SKM-1 (cell line): Measurements from ENCODE around the gene NCKAP5L.

Experiments
- DNase-seq: peaks from one replicate; lab custom pipeline; 2025; ENCODE audit not compliant: unreplicated experiment; lab: John Stamatoyannopoulos, UW

Gene NCKAP5L

DNA sequence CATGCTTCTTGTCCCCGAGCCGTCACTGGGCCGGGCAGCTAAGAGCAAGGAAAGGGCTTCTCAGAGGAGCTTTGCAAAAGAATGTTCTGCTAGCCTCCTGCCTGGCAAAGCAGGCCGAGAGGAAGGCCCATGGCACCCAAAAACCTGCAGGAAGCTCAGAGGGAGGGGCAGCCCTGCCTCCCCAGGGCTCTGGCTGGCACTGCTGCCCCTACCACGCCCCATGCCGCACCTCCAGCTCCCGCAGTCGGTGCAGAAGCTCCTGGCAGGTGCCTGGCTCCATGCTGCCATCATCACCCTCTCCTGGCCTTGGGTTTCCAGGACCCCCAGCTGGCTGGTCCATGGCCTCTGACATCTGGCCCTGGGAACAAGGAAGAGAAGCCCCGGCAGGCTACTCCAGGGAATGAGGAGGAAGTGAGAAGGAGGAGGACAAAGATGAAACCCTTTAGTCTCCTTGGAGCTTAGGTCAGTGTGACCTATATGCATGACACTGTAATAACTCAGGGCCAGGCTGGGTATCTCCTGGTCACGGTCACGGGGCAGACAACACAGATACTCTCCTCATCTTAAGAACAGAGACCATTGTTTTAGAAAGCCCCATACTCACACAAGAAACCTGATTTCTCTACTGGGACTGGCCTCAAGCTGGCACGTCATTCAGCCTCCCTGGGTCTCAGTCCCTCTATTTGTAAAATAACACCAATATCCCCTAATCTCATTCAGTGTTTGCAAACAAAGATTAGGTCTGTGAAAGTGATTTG is 24.3 kb downstream of the NCKAP5L start:
- DNase-seq = no peak

DNA sequence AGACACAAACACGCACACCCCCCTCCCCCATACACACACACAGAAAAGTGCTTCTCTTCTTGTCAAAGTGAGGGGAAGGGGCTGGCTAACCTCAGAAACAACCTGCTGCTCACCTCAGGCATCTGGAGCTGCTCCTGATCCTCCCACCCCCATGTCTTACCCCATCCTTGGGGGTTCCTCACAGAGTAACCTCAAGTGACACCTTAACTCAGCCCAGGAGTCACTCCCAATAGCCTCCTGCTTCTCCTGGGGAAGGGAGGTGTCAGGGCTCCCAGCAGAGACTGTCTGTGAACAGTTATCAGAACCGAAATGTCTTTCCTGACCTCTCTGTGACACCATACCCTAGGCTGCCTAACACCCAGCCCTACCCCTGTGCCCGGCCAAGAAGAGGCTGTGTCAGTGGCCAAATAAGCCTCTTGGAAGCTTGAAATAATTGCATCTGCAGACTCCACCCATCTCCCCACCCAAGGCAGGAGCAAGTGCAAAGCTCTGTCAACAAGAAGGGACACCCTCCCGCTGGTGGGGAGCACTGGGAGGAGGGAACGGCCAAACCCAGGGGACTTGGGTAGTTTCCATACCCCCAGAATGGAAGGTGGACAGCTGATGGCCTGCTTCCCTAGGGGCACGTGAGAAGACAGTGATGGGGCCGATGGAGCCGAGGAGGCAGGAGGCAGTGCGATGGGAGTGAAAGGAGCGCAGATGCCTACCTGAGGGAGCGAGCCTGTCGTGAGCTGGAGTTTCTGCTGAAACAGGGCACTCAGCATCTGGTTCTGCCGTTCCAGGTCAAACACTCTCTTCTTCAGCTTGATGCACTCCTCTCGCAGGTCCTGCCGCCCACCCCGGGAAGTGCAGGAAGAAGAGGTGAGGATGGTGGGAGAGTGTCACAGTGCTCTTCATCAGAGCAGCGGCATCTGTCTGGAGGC is 26.8 kb downstream of the NCKAP5L start:
- DNase-seq = no peak

DNA sequence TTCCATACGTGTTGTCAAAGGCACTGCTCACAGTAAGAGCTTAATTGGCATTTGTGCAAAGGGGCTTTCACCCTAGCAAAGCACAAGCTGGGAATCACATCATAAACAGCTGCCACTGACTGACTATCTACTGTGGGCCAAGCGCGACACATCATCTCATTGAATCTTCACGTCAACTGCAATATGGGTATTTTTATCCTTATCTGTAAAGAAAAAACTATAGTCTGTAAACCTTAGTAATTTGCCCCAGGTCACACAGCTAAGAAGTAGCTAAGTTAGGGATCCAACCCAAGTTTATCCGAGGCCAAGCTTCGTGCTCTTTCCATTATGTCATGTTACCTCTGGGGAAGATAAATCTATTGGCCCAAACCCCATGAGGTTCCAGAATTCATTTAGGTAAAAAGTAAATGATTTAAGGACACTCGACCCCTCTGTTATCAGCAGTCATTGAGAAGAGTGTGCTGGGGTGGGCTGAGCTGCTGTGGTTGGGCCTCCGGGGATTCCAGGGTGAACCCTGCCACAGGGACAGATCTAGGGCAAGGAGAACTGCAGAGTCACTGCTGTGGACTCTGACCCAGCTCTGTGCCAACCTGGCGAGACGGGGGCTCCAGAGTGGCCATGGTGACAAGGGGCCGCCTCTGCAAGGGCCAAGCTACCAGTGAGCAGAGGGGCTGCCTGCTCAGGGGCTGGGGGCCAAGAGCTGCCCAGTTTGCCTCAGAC is 27.6 kb downstream of the NCKAP5L start:
- DNase-seq = no peak

DNA sequence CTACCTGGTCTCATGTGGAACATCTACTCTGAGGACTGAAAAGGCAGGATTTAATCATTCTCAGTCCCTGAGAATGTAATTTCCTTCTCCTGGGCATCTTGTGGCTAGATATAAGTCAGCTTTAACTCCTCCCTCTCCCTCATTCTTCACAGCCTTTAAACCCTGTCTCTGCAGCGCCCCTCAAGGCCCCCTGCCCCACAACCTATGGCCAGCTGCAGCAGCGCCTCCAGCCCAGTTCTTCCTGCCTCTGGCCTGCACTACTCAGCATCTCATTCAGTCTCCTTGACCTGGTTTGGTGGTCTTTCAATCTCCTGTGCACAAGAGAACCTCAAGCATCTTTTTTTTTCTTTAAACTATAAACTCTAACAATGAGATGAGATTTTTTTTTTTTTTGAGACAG is 29.3 kb downstream of the NCKAP5L start:
- no peak for DNase-seq

DNA sequence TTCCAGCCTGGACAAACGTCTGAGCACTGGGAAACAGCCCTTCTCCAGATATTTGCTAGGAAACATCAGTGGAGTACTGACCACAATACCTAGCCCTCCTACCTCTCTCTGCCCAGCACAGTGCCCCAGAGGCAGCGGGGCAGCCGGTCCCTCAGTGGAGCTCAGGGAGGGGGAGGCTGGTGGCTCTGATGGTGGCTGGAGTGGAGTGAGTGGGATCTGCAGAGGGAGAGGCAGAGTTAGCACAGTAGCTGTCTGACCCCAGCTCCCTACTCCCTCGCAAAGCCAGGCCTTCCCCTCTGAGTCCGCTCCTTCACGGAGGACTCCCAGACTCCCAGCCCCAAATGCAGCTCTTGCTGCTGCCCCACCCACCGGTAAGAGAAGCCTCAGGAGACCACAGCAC is 30.0 kb downstream of the NCKAP5L start:
- DNase-seq = no peak

DNA sequence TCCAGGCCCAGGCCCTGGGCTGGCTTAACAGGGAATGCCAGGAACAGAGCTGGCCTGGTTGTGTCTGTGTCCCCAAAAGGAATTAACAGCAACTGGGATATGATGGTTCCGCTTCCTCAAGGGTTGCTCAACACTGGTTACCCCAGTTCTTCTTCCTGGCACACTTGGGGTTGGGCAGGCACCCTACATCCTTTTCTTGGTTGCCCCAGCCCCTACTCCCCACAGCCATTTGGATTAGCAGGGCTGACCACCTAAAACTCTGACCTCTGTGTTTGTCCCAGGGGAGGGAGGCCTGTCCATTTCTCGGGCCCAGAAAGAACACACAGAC is 30.8 kb downstream of the NCKAP5L start:
- DNase-seq = no peak

DNA sequence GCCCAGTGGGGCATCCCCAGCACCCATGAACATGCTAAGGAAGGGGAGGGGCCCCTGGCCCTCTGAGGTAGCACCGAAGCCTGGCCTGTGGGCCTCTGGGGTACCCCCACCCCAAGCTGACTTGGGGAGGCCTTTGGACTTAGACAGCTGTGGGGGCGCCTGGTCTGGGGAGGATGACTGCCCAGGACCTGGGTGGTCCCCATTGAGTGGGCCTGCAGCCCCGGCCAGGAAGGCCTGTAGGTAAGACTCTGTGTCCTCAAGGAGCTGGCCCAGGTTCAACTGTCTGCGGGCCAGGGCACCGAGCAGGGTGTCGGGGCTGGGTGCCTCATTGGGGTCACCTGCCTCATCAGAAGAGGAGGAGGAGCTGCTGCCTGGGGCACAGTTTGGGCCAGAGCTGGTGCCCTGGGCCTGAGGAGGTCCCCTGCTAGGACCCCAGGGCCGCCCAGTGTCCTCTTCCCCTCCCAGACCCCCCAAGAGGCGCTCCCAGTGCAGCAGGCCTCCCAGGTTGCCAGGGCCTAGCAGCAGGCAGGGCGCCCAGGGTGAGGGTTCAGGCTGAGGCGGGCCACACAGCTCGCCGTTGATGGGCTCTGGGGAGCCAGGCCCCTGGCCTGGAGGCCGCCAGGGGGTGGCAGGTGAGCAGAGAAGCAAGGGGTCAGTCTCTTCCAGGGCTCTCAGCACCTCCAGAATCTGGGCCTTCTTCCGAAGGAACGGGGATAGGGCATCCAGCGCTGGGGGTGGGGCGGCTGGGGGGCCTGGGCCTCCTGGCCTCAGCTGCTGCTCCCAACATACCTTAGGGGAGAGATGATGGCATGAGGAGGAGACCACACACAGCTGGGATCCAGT is 31.4 kb downstream of the NCKAP5L start:
- no peak for DNase-seq

DNA sequence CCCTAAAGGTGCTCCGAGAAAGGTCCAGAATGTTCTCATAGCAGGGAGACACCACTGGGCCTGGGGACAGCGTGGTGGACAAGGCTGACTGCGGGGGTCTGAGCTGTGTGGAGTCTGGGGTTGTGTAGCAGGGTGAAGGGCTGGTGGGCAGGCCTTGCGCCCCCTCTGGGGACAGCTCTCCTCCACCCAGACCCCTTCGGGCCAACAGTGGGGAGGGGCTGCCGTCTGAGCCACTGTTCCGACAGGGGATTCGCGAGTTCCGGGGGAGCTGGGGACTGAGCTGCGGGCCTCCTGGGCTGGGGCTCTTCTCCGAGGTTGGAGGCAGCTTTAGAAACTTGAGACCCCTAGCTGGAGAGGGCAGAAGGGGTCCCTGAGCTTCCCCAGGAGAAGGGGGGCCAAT is 32.1 kb downstream of the NCKAP5L start:
- no peak for DNase-seq

DNA sequence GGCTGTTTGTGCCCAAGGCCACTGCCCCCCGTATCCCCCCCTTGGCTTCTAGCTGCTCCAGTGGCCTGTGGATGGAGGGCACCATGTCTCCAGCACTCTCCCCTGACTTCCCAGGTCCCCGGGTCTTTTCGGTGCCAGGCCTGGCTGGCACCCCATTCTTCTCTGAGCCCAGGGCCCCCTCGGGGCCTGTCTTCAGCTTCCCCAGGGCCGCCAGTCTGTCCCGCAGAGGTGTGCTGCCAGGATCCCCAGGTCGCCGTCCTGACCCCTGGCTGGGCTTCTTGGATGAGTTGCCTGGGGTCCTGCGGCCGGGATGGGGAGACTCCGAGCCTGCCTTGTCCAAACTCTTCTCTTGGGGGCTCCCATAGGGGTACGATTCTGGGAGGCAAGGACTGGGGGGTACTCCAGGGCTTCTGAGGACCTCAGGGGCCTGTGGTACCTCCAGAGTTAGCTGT is 32.5 kb downstream of the NCKAP5L start:
- DNase-seq = no peak

DNA sequence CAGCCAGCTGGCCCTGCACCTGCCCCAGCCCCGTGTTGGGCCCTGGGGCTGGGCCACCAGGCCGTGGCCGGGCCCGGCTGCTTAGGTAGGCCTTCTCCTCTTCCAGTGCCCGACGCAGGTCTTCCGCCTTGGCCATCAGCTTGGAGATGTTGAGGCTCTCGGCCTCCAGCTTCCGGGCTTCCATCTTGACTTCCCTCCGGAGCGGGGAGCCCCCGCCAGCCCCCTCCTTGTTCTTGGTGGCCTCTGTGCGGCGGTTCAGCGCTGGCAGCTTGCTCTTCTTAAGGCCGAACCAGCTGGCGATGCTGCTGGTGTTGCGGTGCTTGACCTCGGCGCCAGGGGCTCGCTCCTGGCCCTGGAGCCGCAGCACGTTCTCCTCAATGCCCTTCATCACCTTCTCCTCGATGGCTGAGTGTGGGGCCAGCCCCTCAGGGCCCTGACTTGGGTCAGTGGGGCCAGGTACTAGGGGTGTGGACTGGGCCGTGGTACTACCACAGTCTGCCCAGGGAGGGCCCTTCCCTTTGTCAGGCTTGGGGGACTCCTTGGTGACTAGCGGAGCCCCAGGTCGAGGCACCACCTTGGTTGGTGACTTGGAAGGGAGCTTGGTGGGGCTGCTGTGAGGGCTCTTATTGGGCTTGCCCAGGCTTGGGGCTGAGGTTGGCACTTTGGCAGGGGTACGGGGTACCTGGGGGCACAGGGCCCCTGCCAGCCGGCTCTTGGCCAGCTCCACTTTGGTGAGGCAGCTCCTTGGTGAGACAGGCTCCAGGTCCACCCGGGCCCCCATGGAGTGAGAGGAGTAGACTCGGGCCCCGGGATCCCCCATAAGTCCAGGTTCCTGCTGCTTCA is 33.2 kb downstream of the NCKAP5L start:
- DNase-seq = no peak

DNA sequence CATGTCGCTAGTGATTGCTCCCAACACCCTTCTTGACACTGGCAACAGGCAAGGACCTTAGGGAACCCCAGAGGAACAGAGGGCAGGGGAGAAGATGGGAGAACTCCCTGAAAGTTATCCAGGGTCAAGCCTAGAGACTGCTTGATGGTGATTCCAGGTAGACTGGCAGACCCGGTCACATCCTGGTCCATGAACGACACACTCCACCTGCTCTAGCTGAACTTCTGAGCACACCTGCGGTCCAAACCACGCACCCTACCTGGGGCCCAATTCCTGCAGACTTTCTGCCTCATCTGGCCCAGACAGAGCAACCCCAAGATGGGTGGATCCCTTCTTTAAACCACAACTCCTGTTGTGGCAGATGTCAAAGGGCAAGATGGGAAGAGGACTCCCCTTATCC is 34.2 kb downstream of the NCKAP5L start:
- no peak for DNase-seq

DNA sequence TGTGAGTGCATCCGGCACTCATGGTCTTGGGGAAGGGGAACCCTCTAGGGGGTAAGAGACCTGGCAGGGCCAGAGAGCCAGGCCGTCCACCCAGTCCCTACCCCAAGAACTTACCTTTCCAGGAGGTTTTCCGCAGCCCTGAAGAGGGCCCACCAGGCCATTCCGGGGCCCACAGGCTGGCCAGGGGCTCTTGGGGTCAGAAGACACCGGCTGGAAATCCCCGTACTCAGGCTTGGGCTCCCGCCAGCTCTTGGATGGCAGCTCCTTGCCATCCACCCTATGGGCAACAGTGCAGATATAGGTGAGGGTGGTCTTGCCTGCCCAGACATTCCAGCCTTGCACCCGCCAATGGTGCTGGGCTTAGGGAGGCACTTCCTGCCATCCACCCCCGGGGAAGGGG is 34.6 kb downstream of the NCKAP5L start:
- no peak for DNase-seq

DNA sequence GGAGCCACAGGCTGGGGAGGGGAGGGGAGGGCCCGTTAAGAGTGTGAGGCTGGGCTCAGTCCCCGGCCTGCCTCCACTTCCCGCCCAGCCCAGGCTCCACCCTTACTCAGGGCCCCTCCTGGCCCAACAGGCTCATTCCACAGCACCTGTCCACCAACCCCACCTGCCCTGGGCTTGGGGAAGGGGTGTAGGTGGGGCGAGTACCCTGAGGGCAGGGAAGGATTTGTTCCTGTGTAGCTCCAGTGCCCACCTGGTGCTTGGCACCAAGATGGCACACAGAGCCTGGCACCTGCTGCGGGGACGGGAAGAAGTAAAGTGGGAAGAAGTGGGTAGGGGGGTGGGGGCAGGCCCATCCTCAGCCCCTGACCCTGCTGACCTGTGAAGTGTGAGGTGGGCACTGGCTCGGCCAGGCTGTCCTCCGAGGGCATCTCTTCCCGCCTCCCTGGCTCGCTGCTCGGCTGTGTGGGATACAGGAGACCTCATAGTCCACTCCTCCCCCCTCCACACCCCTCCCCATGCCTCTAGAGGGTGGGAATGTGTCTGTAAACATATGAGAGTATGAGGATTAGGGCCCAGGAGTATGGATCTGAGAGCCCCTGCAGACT is 35.1 kb downstream of the NCKAP5L start:
- DNase-seq = no peak

DNA sequence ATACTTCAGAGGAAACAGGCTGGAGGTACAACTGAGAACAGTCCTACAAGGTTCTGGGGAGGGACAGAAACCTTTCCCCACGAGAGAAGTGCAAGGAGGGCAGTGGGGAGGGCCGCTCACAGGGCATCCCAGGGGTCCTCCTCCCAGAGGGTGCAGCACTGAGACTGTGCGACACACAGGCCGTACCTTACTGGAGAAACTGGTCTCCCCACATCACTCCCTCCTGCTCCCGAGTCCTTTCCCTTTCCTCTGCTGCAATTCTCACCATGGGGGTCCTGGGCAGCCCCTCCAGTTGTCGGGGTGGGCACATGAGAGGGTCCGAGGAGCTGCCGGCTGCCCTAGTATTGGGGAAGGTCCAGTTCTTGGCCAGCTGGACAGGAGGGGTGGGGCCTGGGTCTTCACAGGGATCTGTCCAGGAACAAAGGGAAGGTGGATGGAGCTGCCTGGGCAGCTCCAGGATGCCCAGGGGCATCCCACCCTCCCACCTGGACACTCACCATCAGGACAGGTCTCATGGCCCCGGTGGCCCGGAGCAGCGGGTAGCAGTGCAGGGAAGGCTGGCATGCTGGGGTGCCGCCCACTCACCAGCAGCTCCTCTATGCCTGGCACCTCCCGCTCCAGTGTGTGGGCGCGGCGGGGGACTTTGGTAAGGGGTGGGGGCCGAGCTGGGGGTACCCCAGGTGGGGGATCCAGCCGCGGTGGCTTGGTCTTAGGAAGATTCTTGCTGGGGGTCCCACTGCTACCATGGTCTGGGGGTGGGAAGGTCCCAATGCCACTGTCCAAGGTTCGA is 35.8 kb downstream of the NCKAP5L start:
- DNase-seq = no peak

DNA sequence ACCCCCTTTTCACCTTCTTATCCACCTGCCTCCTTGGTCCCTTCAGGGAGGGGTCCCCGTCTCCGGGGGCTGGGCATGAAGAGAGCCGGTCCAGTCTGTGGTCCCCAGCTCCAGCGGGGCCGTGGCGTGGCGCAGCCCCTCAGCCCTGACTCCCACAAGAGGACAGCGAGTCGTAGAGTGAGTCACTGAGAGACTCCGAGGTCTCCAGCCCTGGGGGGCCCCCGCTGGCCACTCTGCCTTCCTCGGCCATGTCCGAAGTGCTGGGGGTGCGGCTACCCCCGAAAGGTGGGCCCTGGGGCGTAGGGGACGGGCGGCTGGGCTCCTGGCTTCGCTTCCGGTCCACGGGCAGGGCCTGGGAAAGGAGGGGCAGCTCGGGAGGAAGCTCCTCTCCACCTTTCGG is 36.5 kb downstream of the NCKAP5L start:
- no peak for DNase-seq

DNA sequence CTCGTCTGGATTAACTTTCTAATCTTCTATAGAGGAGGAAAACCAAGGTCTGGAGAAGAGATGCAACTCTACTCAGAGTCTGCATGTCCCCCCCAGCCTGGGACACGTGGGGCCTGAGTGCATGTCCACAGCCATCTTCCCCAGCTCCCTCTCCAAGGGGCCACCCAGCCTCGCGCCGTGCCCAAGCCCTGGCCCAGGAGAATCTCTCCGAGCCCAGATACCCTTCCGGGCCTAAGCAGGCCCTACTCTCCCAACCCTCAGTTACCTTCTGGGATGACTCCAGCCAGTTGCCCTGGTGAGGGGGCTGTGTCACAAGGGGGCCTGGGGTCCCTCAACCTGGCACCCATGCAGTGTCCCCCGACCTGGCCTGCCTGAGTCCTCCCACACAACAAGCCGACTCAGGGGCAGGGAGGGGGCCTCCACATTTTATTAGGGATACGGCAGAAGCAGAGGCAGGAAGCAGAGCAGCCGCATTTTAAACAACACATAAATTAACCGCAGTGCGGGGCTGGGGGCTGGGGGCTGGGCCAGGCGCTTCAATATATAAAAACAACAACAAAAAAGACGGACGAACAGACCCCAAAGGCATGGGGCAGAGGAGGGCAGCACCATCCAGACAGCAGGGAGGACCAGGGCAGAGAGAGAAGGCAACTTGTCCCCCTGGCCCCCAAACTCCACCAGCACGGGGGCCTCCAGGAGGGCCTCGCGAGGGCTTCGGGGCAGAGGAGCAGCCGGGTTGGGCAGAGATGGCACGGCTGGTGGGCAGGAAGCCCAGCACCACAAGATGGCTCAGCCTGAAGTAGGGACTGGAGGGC is 37.3 kb downstream of the NCKAP5L start:
- DNase-seq = no peak

DNA sequence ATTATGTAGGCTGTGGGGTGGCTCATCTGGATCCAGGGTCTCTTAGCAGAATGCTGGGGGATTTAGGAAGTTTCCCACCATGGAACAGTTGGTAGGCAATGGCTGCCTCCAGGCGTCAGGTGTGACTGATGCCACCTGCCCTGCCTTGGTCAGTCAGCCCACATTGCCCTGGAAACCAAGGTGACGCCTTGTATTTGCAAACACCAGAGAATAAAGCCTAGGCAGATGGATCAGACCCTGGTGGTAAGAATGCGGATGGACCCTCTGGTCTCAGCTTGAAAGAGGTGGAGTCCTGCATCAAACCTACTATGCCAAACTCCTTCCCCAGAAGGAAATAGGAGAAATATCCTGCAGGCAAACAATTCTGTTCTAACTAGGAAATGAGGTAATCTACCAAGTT is 38.2 kb downstream of the NCKAP5L start:
- DNase-seq = no peak

DNA sequence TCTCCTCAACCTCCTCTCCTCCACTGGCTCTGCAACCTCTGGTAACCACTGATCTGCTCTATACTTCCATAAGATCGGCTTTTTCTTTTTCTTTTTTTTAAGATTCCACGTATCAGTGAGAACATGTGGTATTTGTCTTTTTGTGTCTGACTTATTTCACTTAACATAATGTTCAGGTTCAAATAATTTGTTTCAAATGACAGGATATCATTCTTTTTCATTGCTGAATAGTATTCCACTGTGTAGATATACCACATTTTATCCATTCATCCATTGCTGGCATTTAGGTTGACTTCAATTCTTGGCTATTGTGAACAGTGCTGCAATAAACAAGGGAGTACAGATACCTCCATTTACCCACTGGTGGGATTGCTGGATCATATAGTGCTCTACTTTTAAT is 40.5 kb downstream of the NCKAP5L start:
- no peak for DNase-seq
